Activated CD4-positive, alpha-beta T cell treated with anti-CD3 and anti-CD28 coated beads, Interleukin-2, amount 10 ng/mL, durations not matched to agents 24 days and 14 days (primary cell): ENCODE results near the gene GID8. TPM values are rescaled to one million over a fixed set of nuclear protein-coding genes. Genes with fewer than 3 reads are reported as not detected.

Source experiments
- DNase-seq: peaks from one replicate; pipeline ENCODE4 v3.0.0; 2022
- H3K27ac Mint-ChIP-seq: one replicate; pipeline ENCODE4 v1.8.0; 2022; ENCODE audit warnings: mild to moderate bottlenecking, mixed read lengths
- H3K27me3 Mint-ChIP-seq: one replicate; pipeline ENCODE4 v1.8.0; 2022; ENCODE audit warnings: mixed read lengths
- H3K36me3 Mint-ChIP-seq: one replicate; pipeline ENCODE4 v1.8.0; 2022; ENCODE audit warnings: low read depth, mild to moderate bottlenecking, mixed read lengths
- H3K4me1 Mint-ChIP-seq: one replicate; pipeline ENCODE4 v1.8.0; 2021; ENCODE audit warnings: mixed read lengths
- H3K4me3 Mint-ChIP-seq: one replicate; pipeline ENCODE4 v1.8.0; 2022; ENCODE audit warnings: mild to moderate bottlenecking, moderate library complexity, mixed read lengths
- H3K9me3 Mint-ChIP-seq: one replicate; pipeline ENCODE4 v1.8.0; 2021; ENCODE audit warnings: mixed read lengths
- intact Hi-C: fragments of 100-400 bp; cut with micrococcal nuclease; formaldehyde crosslinking; loops from one replicate; pipeline ENCODE4 v1.15.1; 2023
- total RNA-seq: library from RNA; stranded (reverse); gene quantifications from 2 replicates; pipeline ENCODE4 v1.2.3, GENCODE V29; 2022

Gene GID8
- total RNA-seq, 1 donor from 2014 or later, result 50.0 TPM

GRCh38 chr20:62931464-62931863, 6.5 kb upstream of the GID8 start:
- intact Hi-C loops, result no loop called here
- H3K4me3 Mint-ChIP-seq, result no peak overlapping the region
- peaks cover 42% of the 10 kb centered on the region for H3K4me1 Mint-ChIP-seq
- H3K36me3 Mint-ChIP-seq, result peaks cover 12% of the 10 kb centered on the region
- no peaks in the 10 kb centered on the region for H3K9me3 Mint-ChIP-seq
- no peak for DNase-seq
- H3K27me3 Mint-ChIP-seq, result no peaks in the 10 kb centered on the region
- H3K27ac Mint-ChIP-seq, result no peak overlapping the region

GRCh38 chr20:62933966-62934365, 4.0 kb upstream of the GID8 start:
- peaks cover 25% of the 10 kb centered on the region for H3K4me1 Mint-ChIP-seq
- peaks cover 19% of the 10 kb centered on the region for H3K36me3 Mint-ChIP-seq
- intact Hi-C loops, result no loop called here
- no peaks in the 10 kb centered on the region for H3K27me3 Mint-ChIP-seq
- no peaks in the 10 kb centered on the region for H3K9me3 Mint-ChIP-seq
- H3K4me3 Mint-ChIP-seq, result no peak overlapping the region
- no peak for DNase-seq
- no peak overlapping the region for H3K27ac Mint-ChIP-seq

- no peaks in the 10 kb centered on the region for H3K27me3 Mint-ChIP-seq
- intact Hi-C loops, result loop anchor here (5.0 kb wide), 2 partner anchors 282 to 1022 kb away; partner anchors contain the start of genes UCKL1 and YTHDF1
- no peaks in the 10 kb centered on the region for H3K9me3 Mint-ChIP-seq
Observed at GRCh38 chr20:62935204-62935967, 2.6 kb upstream of the GID8 start.

GRCh38 chr20:62935968-62936585, 1.9 kb upstream of the GID8 start:
- DNase-seq, result no peak
- Mint-ChIP-seq H3K4me3 (no peak overlapping the region), H3K4me1 (peaks cover 20% of the 10 kb centered on the region), H3K27me3 (no peaks in the 10 kb centered on the region), H3K9me3 (no peaks in the 10 kb centered on the region), H3K27ac (no peak overlapping the region), H3K36me3 (peaks cover 27% of the 10 kb centered on the region)
- intact Hi-C loops, result loop anchor here (5.0 kb wide), 2 partner anchors 281 to 1021 kb away; partner anchors contain the start of genes UCKL1 and YTHDF1

More at GRCh38 chr20:62935204-62935967, 2.6 kb upstream of the GID8 start:
- no peak overlapping the region for H3K27ac Mint-ChIP-seq
- H3K36me3 Mint-ChIP-seq, result peaks cover 27% of the 10 kb centered on the region
- H3K4me1 Mint-ChIP-seq, result peaks cover 25% of the 10 kb centered on the region
- H3K4me3 Mint-ChIP-seq, result no peak overlapping the region
- no peak for DNase-seq

GRCh38 chr20:62937268-62938104, 461 bp upstream of the GID8 start:
- Mint-ChIP-seq H3K9me3 (no peaks in the 10 kb centered on the region), H3K4me3 (peak overlapping the region; percentile 97), H3K4me1 (peaks cover 24% of the 10 kb centered on the region), H3K27me3 (no peaks in the 10 kb centered on the region), H3K36me3 (peaks cover 33% of the 10 kb centered on the region), H3K27ac (peak overlapping the region; percentile 99)
- peak; percentile 99 for DNase-seq
- intact Hi-C loops, result loop anchor here (1.0 to 5.0 kb wide), 6 partner anchors 8 to 1020 kb away; partner anchors contain the start of genes SLC17A9, UCKL1 and YTHDF1

GRCh38 chr20:62940875-62941274, 2.9 kb downstream of the GID8 start:
- no peaks in the 10 kb centered on the region for H3K27me3 Mint-ChIP-seq
- intact Hi-C loops, result no loop called here
- DNase-seq, result no peak
- peak overlapping the region; percentile 28 for H3K4me3 Mint-ChIP-seq
- H3K9me3 Mint-ChIP-seq, result no peaks in the 10 kb centered on the region
- peaks cover 27% of the 10 kb centered on the region for H3K4me1 Mint-ChIP-seq
- H3K36me3 Mint-ChIP-seq, result peaks cover 48% of the 10 kb centered on the region
- H3K27ac Mint-ChIP-seq, result no peak overlapping the region

- Mint-ChIP-seq H3K36me3 (peaks cover 55% of the 10 kb centered on the region), H3K4me3 (no peak overlapping the region), H3K4me1 (peaks cover 26% of the 10 kb centered on the region), H3K9me3 (no peaks in the 10 kb centered on the region), H3K27ac (no peak overlapping the region), H3K27me3 (no peaks in the 10 kb centered on the region)
- intact Hi-C loops, result no loop called here
- DNase-seq, result no peak
Observed at GRCh38 chr20:62941792-62942191, 3.8 kb downstream of the GID8 start.

- Mint-ChIP-seq H3K27me3 (no peaks in the 10 kb centered on the region), H3K36me3 (peaks cover 58% of the 10 kb centered on the region), H3K4me1 (peaks cover 24% of the 10 kb centered on the region), H3K27ac (no peak overlapping the region), H3K9me3 (no peaks in the 10 kb centered on the region), H3K4me3 (no peak overlapping the region)
- intact Hi-C loops, result no loop called here
- DNase-seq, result no peak
Observed at GRCh38 chr20:62942456-62942855, 4.5 kb downstream of the GID8 start.

GRCh38 chr20:62943396-62943795, 5.4 kb downstream of the GID8 start:
- Mint-ChIP-seq H3K36me3 (peaks cover 64% of the 10 kb centered on the region), H3K4me3 (no peak overlapping the region), H3K4me1 (peaks cover 23% of the 10 kb centered on the region), H3K27ac (no peak overlapping the region), H3K9me3 (no peaks in the 10 kb centered on the region), H3K27me3 (no peaks in the 10 kb centered on the region)
- DNase-seq, result no peak
- intact Hi-C loops, result no loop called here

GRCh38 chr20:62944184-62944583, 6.2 kb downstream of the GID8 start:
- Mint-ChIP-seq H3K9me3 (no peaks in the 10 kb centered on the region), H3K27me3 (no peaks in the 10 kb centered on the region), H3K4me1 (peaks cover 19% of the 10 kb centered on the region), H3K4me3 (no peak overlapping the region), H3K36me3 (peaks cover 68% of the 10 kb centered on the region), H3K27ac (no peak overlapping the region)
- DNase-seq, result no peak
- intact Hi-C loops, result no loop called here

- Mint-ChIP-seq H3K9me3 (no peaks in the 10 kb centered on the region), H3K36me3 (peaks cover 68% of the 10 kb centered on the region), H3K4me1 (peaks cover 13% of the 10 kb centered on the region), H3K4me3 (no peak overlapping the region), H3K27ac (no peak overlapping the region), H3K27me3 (no peaks in the 10 kb centered on the region)
- DNase-seq, result no peak
- intact Hi-C loops, result no loop called here
Observed at GRCh38 chr20:62944746-62945145, 6.8 kb downstream of the GID8 start.

- Mint-ChIP-seq H3K9me3 (no peaks in the 10 kb centered on the region), H3K36me3 (peaks cover 73% of the 10 kb centered on the region), H3K27ac (no peak overlapping the region), H3K4me1 (peaks cover 11% of the 10 kb centered on the region), H3K4me3 (no peak overlapping the region), H3K27me3 (no peaks in the 10 kb centered on the region)
- DNase-seq, result no peak
- intact Hi-C loops, result no loop called here
Observed at GRCh38 chr20:62945771-62946339, 7.9 kb downstream of the GID8 start.

- intact Hi-C loops, result no loop called here
- Mint-ChIP-seq H3K36me3 (peaks cover 68% of the 10 kb centered on the region), H3K4me1 (peaks cover 7% of the 10 kb centered on the region), H3K9me3 (no peaks in the 10 kb centered on the region), H3K4me3 (no peak overlapping the region), H3K27me3 (no peaks in the 10 kb centered on the region), H3K27ac (no peak overlapping the region)
- no peak for DNase-seq
Observed at GRCh38 chr20:62946918-62947317, 9.0 kb downstream of the GID8 start.
